Left lobe of liver (tissue), 2 donors: ENCODE data around the gene DAGLB. TPM values are rescaled to one million over a fixed set of nuclear protein-coding genes. Genes with fewer than 3 reads are reported as not detected.
"Not testable (repeated sequence)": the region's sequence is repeated elsewhere in the genome, so short reads cannot be mapped to it uniquely, and the experiment has no call there.

Experiments used
- ATAC-seq: fragments of 200-7000 bp; cut with Tn5 transposase; one replicate; pipeline ENCODE4 v1.9.1; 2020; ENCODE audit warnings: mild to moderate bottlenecking, moderate library complexity
- DNase-seq: peaks from one replicate; pipeline ENCODE4 v3.0.0-alpha.2; 2020; ENCODE audit warnings: low spot score
- total RNA-seq: library from RNA; stranded (reverse); gene quantifications from one replicate; pipeline ENCODE4 v1.2.1, GENCODE V29; 2021
- donor health status: DM: no; HTN: no; CAD: no; lungs with moderate emphysema.
- donor health status: DM: no; HTN: yes; CAD: no.

DAGLB gene
- total RNA-seq, 1 donor from 2014 or later = 17.9 TPM

GRCh38 chr7:6400243-6401105 is 47.3 kb downstream of the DAGLB start:
- not testable (repeated sequence) for DNase-seq, ATAC-seq

- no peak for ATAC-seq
These were observed 48.4 kb downstream of the DAGLB start for GRCh38 chr7:6399351-6399750.

GRCh38 chr7:6398943-6399342 is 48.8 kb downstream of the DAGLB start:
- no peak for DNase-seq

More at GRCh38 chr7:6399351-6399750, 48.4 kb downstream of the DAGLB start:
- no peak for DNase-seq

GRCh38 chr7:6397759-6398495 is 49.8 kb downstream of the DAGLB start:
- not testable (repeated sequence) for DNase-seq

More at GRCh38 chr7:6398943-6399342, 48.8 kb downstream of the DAGLB start:
- ATAC-seq = no peak

GRCh38 chr7:6395898-6396595 is 51.7 kb downstream of the DAGLB start:
- no peak for DNase-seq

More at GRCh38 chr7:6397759-6398495, 49.8 kb downstream of the DAGLB start:
- ATAC-seq = not testable (repeated sequence)

GRCh38 chr7:6394114-6394513 is 53.6 kb downstream of the DAGLB start:
- no peak for DNase-seq
- ATAC-seq = no peak

More at GRCh38 chr7:6395898-6396595, 51.7 kb downstream of the DAGLB start:
- peak; percentile 47 for ATAC-seq

GRCh38 chr7:6393667-6394056 is 54.1 kb downstream of the DAGLB start:
- DNase-seq (no peak), ATAC-seq (no peak)

- DNase-seq = no peak
These were observed 54.8 kb downstream of the DAGLB start for GRCh38 chr7:6392712-6393666.

GRCh38 chr7:6389728-6390127 is 58.0 kb downstream of the DAGLB start:
- no peak for DNase-seq
- ATAC-seq = no peak

More at GRCh38 chr7:6392712-6393666, 54.8 kb downstream of the DAGLB start:
- ATAC-seq = peak; percentile 68

GRCh38 chr7:6387734-6388294 is 59.9 kb downstream of the DAGLB start:
- no peak for ATAC-seq
- DNase-seq = no peak

GRCh38 chr7:6386779-6387178 is 61.0 kb downstream of the DAGLB start:
- ATAC-seq (no peak), DNase-seq (no peak)

- ATAC-seq = no peak
- DNase-seq = no peak
These were observed 61.7 kb downstream of the DAGLB start for GRCh38 chr7:6385909-6386560.

- ATAC-seq (peak; percentile 70), DNase-seq (no peak)
These were observed 62.5 kb downstream of the DAGLB start for GRCh38 chr7:6385110-6385781.

GRCh38 chr7:6384327-6384726 is 63.4 kb downstream of the DAGLB start:
- no peak for DNase-seq
- ATAC-seq = no peak

GRCh38 chr7:6382817-6383216 is 64.9 kb downstream of the DAGLB start:
- ATAC-seq (no peak), DNase-seq (no peak)

GRCh38 chr7:6381846-6382245 is 65.9 kb downstream of the DAGLB start:
- not testable (repeated sequence) for ATAC-seq, DNase-seq

GRCh38 chr7:6380310-6381095 is 67.3 kb downstream of the DAGLB start:
- DNase-seq (no peak), ATAC-seq (no peak)

- DNase-seq (no peak), ATAC-seq (no peak)
These were observed 67.9 kb downstream of the DAGLB start for GRCh38 chr7:6379886-6380285.
